Astrocyte of the spinal cord (primary cell): ENCODE data around the gene HUNK.

Source experiments
- DNase-seq: peaks from one replicate; pipeline ENCODE4 v3.0.0; 2011; ENCODE audit warnings: low read depth, low spot score
- H3K4me3 ChIP-seq: 2 replicates; pipeline ENCODE4 v1.5.1; 2011; ENCODE audit warnings: low read depth, mild to moderate bottlenecking, low read length, moderate library complexity
- in situ Hi-C: cut with HindIII; loops from 2 replicates; pipeline ENCODE4 v1.10.0; 2017; ENCODE audit warnings: low sequenced_read_pairs
- TF ChIP-seq, protein P1 (sequence below): IDR thresholded peaks from 2 replicates; pipeline ENCODE4 v1.5.1; 2012; ENCODE audit warnings: low read depth, mild to moderate bottlenecking, low read length, inconsistent platforms

HUNK gene

DNA sequence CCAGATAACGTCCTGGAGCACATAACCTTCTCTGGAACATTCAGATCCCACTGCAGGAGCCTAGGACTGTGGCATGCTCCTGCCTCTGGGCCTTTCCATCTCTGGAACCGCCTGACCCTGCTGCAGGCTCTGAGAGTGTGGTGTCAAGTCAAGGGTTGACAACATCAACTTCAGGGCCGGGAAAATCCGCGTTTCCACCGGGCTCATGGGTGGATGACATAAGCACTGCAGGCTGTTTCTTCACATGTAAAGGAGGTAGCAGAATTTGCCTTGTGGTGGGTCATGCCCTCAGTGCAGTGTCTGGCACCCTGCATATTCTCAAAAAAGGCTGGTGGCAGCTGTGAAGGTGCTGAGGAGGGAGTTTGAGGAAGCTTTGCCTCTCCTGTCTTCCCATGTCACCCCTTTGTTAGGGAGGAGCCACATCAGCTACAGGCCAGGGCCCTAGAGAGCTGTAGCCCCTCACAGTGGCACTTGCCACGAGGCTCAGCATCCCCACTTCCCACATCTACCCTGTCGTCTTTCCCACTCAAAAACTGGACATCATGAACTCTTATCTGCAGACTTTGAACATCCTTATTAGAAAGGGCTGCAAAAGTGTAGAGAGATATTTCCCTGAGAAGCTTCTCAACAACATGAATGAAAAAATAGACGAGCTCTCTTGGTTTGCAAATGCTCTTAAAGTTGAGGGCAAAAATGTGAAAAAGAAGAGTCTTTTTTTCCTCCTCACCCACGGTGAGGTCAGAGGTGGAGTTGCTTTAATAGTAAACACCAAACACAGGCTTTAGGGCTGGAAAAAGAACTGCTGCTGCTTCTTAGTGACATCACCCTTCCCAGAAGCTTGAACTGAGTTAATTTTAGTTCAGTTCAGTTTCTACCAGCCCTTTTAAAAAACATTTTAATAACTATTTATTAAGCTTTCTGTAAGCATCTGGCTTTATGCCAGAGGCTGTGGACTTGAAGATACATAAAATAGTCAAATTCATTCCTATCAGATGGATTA is 121.3 kb downstream of the HUNK start:
- TF ChIP-seq, protein P1, sequence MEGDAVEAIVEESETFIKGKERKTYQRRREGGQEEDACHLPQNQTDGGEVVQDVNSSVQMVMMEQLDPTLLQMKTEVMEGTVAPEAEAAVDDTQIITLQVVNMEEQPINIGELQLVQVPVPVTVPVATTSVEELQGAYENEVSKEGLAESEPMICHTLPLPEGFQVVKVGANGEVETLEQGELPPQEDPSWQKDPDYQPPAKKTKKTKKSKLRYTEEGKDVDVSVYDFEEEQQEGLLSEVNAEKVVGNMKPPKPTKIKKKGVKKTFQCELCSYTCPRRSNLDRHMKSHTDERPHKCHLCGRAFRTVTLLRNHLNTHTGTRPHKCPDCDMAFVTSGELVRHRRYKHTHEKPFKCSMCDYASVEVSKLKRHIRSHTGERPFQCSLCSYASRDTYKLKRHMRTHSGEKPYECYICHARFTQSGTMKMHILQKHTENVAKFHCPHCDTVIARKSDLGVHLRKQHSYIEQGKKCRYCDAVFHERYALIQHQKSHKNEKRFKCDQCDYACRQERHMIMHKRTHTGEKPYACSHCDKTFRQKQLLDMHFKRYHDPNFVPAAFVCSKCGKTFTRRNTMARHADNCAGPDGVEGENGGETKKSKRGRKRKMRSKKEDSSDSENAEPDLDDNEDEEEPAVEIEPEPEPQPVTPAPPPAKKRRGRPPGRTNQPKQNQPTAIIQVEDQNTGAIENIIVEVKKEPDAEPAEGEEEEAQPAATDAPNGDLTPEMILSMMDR, result no peak
- DNase-seq, result no peak
- no peak overlapping the region for H3K4me3 ChIP-seq
- in situ Hi-C loops, result no loop called here

DNA sequence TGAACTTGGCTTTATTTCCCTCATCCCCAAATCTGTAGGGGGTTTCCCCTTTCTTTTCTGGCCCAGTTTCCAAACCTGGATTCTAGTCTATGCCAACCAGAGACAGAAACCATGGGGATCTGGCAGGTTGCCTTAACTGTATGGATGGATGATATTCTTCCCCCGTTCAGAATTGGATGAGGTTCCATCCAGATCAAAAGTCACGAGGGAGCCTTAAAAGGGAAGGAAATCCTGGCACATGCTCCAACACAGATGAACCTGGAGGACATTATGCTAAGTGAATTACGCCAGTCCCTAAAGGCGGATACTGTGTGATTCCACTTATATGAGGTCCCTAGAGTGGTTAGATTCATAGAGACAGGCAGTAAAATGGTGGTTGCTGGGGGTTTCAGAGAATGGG is 124.4 kb downstream of the HUNK start:
- in situ Hi-C loops, result no loop called here
- DNase-seq, result no peak
- TF ChIP-seq, protein P1, result no peak
- H3K4me3 ChIP-seq, result no peak overlapping the region

DNA sequence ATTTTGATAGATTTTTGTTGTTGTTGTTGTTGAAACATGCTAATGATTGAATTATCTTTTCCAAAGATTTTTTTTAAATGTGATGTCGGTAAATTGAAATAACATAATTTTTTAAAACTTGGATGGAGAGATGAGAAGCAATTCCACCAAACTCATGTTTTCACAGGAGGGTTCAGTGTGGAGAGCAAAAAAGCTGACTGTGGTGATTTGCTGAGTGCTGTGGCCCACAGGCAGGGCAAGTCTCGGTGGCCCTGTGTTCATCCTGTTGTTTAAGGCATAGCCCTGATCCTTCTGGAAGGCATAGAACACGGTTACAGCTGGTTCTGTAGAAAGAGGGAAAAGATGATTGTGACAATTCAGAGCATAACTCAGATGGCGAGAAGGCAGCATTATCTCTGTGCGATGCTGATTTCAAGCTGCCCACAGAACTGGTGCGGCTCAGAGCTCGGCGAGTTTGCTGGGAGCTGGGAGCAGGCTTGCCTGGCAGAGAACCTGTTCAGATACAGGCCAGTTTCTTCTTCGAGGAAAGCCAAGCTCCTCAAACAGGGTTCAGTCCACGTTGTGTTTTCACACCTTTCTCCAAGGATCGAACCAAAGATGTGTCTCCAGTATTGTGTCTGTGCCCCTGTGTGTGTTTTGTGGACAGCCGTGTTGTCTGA is 127.1 kb downstream of the HUNK start:
- in situ Hi-C loops, result no loop called here
- TF ChIP-seq, protein P1, result no peak
- no peak overlapping the region for H3K4me3 ChIP-seq
- DNase-seq, result no peak

GRCh38 chr21:32001390-32001789 is 128.6 kb downstream of the HUNK start:
- H3K4me3 ChIP-seq, result no peak overlapping the region
- no peak for DNase-seq
- TF ChIP-seq, protein P1, result no peak
- in situ Hi-C loops, result no loop called here

- no peak overlapping the region for H3K4me3 ChIP-seq
- DNase-seq, result no peak
- in situ Hi-C loops, result no loop called here
- TF ChIP-seq, protein P1, result no peak
Observed at GRCh38 chr21:32003411-32003810, 130.6 kb downstream of the HUNK start.

DNA sequence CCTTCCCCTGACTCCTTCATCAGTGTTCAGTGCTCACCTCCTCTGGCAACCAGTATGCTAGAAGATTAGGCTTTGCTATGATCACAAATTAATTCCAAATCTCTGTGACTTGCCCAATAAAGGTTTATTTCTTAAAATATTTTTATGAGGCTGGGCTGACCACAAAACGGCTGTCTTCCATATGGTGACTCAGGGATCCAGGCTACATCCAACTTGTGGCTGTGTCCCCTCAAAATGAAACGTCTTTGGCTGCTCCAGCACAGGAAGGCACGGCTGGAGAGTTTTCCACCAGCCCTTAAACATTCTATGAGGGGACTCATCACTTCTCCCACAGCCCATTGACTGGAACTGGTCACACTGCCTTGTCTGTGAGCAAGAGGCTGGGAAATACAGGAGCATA is 131.5 kb downstream of the HUNK start:
- DNase-seq, result no peak
- TF ChIP-seq, protein P1, result no peak
- H3K4me3 ChIP-seq, result no peak overlapping the region
- in situ Hi-C loops, result no loop called here
